Stimulated activated naive CD8-positive, alpha-beta T cell treated with anti-CD3 and anti-CD28 coated beads, Interleukin-15, Interleukin-2, amounts not matched to agents 100 U/mL and 50 U/mL, for 24 hours (primary cell): ENCODE data around the gene TMSB4X.
"Not testable (repeated sequence)": the region's sequence is repeated elsewhere in the genome, so short reads cannot be mapped to it uniquely, and the experiment has no call there.

Experiments used
- ATAC-seq: fragments of 150-1000 bp; cut with Tn5 transposase; one replicate; pipeline ENCODE4 v1.10.0; 2021
- DNase-seq: peaks from one replicate; pipeline ENCODE4 v3.0.0; 2021

TMSB4X gene

GRCh38 chrX:12975991-12976558 is 1.2 kb downstream of the TMSB4X start:
- ATAC-seq (no peak), DNase-seq (peak; percentile 41)

GRCh38 chrX:12976819-12977732 is 2.2 kb downstream of the TMSB4X start:
- ATAC-seq, DNase-seq: not testable (repeated sequence)

- no peak for DNase-seq
- no peak for ATAC-seq
Observed at GRCh38 chrX:12977761-12978204, 2.9 kb downstream of the TMSB4X start.

- DNase-seq (peak; percentile 66), ATAC-seq (peak; percentile 72)
Observed at GRCh38 chrX:12978205-12979025, 3.5 kb downstream of the TMSB4X start.

GRCh38 chrX:12979026-12979607 is 4.2 kb downstream of the TMSB4X start:
- ATAC-seq (no peak), DNase-seq (no peak)

- DNase-seq (no peak), ATAC-seq (no peak)
Observed at GRCh38 chrX:12979616-12980015, 4.7 kb downstream of the TMSB4X start.

GRCh38 chrX:12980039-12980438 is 5.1 kb downstream of the TMSB4X start:
- DNase-seq, ATAC-seq: not testable (repeated sequence)

- no peak for ATAC-seq
- no peak for DNase-seq
Observed at GRCh38 chrX:12981880-12982279, 7.0 kb downstream of the TMSB4X start.

GRCh38 chrX:12984603-12985319 is 9.9 kb downstream of the TMSB4X start:
- DNase-seq (peak; percentile 49), ATAC-seq (peak; percentile 82)

- DNase-seq = no peak
- no peak for ATAC-seq
Observed at GRCh38 chrX:12985331-12985730, 10.4 kb downstream of the TMSB4X start.

- DNase-seq = no peak
- ATAC-seq = no peak
Observed at GRCh38 chrX:12986164-12986779, 11.4 kb downstream of the TMSB4X start.

- ATAC-seq (no peak), DNase-seq (no peak)
Observed at GRCh38 chrX:12986886-12987285, 12.0 kb downstream of the TMSB4X start.

- DNase-seq (no peak), ATAC-seq (no peak)
Observed at GRCh38 chrX:12987340-12987739, 12.4 kb downstream of the TMSB4X start.

- ATAC-seq (no peak), DNase-seq (no peak)
Observed at GRCh38 chrX:12987900-12988594, 13.1 kb downstream of the TMSB4X start.

GRCh38 chrX:12988797-12989196 is 13.9 kb downstream of the TMSB4X start:
- ATAC-seq (no peak), DNase-seq (no peak)

- ATAC-seq (no peak), DNase-seq (no peak)
Observed at GRCh38 chrX:12989461-12989860, 14.6 kb downstream of the TMSB4X start.

GRCh38 chrX:12991575-12991974 is 16.7 kb downstream of the TMSB4X start:
- no peak for DNase-seq
- no peak for ATAC-seq

GRCh38 chrX:12992544-12993118 is 17.7 kb downstream of the TMSB4X start:
- no peak for ATAC-seq

GRCh38 chrX:12993826-12994225 is 18.9 kb downstream of the TMSB4X start:
- DNase-seq = no peak

More at GRCh38 chrX:12992544-12993118, 17.7 kb downstream of the TMSB4X start:
- DNase-seq = no peak

GRCh38 chrX:12994321-12994720 is 19.4 kb downstream of the TMSB4X start:
- no peak for DNase-seq
- ATAC-seq = no peak

More at GRCh38 chrX:12993826-12994225, 18.9 kb downstream of the TMSB4X start:
- ATAC-seq = no peak
